ENCODE results near the gene MOGAT3.
"Not testable (repeated sequence)": the region's sequence is repeated elsewhere in the genome, so short reads cannot be mapped to it uniquely, and the experiment has no call there.

The MOGAT3 gene

DNA sequence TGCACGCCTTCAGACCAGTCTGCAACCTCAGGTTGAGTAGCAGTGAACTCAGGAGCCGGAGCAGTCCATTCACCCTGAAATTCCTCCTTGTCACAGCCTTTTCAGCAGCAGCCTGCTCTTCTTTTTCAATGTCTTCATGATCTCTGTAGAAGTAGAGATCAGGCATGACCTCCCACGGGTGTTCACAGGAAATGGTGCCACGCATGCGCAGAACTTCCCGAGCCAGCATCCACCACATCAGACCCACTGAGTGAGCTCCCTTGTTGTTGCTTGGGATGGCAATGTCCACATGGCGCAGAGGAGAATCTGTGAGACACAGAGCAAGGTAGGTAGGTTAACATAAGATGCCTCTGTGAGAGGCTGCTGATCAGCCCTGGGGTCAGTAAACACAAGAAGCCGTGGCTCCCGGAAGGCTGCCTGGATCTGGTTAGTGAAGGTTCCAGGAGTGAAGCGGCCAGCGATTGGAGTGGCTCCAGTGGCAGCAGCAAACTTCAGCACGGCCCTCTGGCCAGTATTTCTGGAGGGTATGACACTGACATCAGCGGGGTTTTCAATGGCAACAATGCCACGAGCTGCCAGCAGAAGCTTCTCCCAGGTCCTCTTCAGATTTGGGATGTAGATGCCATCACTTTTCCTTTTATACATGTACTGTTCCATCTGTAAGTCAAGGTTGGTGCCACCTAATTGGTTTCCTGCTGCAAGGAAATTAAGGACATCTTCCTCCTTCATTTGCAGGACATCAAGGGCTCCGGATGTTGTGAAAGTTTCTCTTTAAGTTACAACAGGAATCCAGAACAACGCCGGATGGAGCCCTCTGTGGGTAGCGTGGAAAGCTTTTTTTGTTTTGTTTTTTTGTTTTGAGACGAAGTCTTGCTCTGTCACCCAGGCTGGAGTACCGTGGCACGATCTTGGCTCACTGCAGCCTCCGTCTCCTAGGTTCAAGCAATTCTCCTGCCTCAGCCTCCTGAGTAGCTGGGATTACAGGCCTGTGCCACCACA, 3.2 kb upstream of the MOGAT3 start:
- DNase-seq = not testable (repeated sequence)

DNA sequence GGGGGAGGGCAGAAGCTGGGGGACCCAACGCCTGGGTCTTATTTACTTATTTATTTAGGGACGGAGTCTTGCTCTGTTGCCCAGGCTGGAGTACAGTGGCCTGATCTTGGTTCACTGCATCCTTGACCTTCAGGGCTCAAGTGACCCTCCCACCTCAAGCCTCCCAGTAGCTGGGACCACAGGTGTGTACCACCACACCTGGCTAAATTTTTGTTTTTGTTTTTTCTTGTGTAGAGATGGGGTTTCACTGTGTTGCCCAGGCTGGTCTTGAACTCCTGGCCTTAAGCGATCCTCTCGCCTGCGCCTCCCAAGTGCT, 1.7 kb upstream of the MOGAT3 start:
- DNase-seq = no peak

DNA sequence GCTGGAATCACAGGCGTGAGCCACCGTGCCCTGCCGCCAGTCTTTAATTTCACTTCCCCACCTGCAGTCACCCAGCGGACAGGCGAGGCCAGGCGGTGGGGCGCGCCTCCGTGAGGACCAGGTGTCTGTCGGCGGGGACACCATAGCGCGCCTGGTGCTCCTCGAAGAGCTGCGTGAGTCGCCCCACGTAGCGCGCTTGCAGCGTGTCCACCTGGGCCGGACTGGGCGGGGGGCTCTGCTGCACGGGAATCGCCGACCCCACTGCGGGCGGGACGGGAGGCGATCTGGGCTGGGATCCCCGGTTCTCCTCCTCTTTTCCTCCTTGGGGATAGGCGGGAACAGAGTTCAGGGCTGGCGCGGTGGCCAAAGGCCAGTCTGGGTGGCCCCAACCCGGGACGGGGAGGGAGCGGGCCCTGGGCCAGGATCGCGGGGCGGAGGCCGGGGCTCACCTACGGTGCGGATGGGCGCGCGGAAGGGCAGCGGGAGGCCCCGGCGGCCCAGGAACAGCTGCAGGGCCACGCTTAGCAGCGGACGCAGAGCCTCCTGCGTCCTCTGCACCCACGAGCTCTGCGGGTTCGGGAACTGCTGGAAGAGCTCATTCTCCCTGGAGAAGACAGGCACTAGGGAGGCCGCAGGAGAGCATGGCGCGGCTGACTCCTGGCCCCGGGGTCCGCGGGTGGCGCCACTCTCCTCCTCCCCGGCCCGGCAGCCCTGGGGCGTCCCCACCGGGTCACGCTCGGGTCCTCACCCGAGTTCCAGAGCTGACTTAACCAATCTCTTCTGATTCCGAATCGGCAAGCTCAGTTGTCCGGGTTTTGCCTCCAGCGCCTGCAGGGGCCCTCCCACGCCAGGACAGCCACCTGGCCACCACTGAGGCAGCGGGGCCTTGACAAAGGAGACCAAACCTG, 1.1 kb upstream of the MOGAT3 start:
- DNase-seq = no peak

DNA sequence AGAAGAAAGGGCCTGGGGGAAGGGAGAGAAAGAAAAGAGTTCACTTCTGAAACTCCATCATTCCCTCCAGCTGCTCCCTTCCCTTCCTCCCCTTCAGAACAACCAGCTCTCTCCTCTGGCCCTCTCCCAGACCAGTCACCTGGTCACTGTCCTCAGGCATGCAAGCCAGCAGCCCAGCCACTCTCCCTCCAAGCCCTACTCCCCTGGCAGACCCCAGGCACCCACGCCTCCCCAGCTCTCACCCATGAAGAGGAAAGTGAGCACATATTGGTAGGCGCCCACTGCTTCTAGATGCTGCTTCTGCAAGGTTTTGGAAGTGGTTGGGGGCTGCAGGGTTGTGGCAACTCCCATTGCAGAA, 353 bp downstream of the MOGAT3 start:
- no peak for DNase-seq

DNA sequence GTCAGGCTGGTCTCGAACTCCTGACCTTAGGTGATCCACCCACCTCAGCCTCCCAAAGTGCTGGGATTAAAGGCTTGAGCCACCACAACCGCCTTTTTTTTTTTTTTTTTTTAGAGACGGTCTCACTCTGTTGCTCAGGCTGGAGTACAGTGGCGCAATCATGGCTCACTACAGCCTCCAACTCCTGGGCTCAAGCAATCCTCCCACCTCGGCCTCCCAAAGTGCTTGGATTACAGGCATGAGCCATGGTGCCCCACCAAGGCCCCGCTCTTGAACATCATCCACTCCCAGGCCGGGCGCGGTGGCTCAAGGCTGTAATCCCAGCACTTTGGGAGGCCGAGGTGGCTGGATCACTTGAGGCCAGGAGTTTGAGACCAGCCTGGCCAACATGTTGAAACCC, 1.3 kb downstream of the MOGAT3 start:
- DNase-seq = not testable (repeated sequence)

DNA sequence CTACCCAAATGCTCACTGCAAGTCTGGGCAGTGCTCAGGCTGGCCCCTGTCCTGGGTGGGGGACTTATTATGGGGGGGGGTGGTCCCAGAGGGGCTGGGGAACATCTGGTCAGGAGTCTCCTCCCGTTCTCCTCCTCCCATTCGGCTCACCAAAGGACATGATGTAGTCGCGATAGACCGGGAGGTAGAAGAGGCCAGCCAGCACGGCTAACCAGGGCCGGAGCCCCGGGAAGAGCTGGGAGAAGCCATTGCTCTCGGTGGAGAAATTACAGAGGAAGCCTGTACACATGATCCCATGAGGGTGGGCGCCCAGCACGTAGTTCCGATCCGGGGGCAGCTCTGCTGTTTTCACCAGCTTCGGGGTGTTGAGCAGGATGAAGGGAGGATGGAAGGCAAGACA, 2.4 kb downstream of the MOGAT3 start:
- no peak for DNase-seq

DNA sequence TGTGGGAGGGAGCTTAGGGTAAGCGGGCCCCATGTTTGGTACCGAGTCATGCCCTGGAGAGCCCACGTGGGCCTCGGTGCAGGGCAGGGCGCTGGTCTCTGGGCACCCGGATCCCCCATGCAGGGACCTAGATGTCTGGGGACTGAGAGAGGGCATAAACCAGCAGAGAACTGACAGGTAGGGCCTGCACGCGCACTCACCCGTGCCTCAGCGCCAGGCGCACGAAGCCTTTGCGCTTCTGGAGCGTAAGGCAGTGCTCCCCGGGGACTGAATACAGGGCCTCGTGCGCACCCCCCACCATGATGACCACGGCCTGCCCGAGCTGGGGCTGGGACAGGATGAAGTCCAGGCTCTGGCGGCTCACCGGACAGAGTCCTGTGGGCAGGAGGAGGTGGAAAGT, 2.8 kb downstream of the MOGAT3 start:
- no peak for DNase-seq

DNA sequence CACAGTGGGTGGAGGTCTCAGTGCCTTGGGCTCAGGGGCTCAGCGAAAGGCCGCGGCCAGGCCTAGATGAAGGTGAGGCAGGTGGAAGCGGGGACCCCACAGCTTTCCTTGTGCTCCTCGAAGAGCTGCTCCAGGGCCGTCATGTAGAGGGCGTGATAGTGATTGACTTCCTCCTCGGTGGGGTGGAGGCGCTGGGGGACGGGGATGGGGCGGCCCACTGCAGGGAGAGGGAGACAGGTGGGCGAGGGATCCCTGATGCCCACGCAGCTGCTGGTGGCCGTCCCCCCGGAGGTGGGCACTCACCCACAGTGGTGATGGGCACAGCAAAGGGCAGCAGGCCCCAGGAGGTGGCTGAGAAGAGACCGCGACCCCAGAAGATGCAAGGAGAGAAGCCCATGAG, 5.0 kb downstream of the MOGAT3 start:
- no peak for DNase-seq

DNA sequence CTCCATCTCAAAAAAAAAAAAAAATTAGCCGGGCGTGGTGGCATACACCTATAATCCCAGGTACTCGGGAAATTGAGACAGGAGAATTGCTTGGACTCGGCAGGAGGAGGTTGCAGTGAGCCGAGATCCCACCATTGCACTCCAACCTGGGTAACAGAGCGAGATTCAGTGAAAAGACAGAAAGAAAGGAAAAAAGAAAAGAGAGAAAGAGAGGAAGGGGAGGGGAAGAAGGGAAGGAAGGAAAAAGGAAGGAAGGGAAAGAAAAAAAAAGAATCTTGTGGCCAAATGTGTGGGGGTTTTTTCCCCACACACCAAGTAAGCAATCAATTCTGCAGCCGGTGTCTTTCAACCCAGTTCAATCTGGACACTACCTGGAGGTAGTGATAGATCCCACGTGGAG, 11.7 kb downstream of the MOGAT3 start:
- DNase-seq = no peak

DNA sequence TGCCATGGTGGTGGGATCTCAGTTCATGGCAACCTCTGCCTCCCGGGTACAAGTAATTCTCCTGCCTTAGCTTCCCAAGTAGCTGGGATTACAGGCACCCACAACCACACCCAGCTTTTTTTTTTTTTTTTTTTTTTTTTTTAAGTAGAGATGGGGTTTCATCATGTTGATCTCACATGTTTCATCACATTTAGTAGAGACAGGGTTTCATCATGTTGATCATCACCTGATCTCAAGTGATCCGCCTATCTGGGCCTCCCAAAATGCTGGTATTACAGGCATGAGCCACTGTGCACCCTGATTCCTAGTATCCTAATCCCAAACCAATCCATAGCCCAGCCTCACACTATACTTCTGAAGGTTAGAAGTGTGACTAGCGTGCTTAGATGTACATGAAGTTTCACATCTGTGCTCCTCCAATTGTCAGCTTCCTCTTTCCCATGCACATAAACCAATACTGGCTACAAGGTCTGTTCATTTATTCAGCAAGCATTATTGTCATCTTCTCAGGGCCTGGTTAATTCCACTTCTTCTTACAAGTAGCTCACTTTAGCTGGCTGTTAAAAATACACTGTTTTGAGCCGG, 13.9 kb downstream of the MOGAT3 start:
- DNase-seq = no peak

DNA sequence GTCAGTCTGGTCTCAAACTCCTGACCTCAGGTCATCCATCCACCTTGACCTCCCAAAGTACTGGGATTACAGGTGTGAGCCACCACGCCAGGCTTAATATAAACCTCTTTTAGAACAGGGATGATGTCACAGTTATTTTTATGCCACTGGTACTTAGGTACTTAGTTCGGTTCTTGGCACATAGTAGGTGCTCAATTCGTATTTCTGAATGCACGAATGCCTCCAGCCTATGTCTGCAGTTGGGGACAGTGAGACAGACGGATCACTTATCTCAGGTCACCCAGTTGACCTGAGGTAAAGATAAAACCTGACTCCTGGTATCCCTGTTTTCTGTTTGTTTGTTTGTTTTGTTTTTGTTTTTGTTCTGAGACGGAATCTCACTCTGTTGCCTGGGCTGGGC, 14.6 kb downstream of the MOGAT3 start:
- DNase-seq = no peak

DNA sequence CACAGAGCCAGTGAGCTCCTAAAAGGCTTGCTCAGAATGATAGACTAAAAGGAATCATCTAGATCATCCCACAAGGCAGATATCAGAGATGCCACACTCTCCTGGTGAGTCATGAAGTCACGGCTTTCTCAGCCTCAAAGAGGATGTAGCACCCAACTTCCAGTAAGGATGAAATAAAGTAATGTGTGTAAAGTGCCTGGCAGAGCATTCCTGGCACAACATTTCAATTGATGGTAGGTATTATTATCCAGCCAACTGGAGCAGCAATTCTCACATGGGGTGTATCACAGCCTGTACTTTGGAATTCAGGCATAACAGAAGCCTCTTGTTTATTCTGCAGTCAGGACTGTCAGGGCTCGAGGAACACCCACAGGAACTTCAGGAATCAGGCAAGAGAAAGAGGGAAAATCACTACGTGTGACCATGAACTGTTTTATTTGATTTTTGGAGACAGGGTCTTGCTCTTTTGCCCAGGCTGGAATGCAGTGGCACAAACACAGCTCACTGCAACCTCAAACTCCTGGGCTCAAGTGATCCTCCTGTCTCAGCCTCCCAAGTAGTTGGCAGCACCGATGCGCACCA, 15.5 kb downstream of the MOGAT3 start:
- DNase-seq = no peak

DNA sequence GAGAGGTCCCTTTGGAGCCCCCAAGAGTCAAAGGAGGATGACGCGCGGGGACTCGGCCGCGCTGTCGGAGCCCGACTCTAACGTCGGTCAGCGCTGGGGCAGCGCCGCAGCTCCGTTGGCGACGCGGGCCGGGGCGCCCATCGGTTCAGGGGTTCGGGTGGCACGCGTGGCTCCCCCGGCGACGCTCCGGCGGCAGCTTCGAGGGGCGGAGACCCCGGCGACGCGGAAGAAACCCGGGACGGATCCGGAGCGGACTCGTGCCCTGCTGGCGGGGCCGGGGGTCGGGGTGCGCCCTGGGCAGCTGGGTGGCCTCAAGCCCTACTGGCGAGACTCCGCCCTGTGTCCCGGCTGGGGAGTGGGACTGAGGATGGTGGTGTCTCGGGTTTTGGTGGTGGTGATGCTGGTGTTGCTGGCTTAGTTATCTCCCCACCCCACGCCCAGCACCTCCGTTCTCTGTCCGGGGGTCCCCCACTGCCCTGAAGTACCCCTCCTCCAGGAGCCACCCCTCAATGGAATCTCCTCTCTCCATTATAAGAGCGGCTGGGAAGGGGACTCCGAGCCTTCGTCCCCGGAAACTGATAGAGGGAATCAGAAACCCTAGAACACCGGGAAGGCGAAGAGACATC, 20.6 kb downstream of the MOGAT3 start, which contains the start of gene NAT16:
Gene NAT16 (minus strand): TSS at position 164 of the 626 bp plus-strand sequence. CDS start 5,486 bp downstream, outside the sequence.
- DNase-seq = no peak

DNA sequence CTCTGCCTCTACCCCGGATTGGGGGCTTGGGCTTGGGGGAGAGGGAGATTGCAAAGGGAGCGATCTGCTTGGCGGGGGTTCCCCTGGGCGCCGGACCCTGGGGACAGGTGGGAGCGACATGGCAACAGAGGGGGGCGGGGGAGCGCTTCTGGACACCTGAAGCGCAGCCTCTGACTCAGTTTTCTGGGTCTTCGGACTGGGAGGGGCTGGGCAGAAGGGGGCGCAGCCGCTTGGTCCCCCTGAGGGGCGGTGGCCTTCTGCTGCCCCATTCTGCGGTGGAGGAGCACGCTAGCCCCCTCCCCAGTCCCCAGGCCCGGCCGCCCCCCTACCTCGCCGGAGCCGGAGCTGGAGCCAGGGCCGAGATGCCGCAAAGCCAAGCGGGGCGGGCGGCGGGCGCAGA, 21.1 kb downstream of the MOGAT3 start:
- no peak for DNase-seq

DNA sequence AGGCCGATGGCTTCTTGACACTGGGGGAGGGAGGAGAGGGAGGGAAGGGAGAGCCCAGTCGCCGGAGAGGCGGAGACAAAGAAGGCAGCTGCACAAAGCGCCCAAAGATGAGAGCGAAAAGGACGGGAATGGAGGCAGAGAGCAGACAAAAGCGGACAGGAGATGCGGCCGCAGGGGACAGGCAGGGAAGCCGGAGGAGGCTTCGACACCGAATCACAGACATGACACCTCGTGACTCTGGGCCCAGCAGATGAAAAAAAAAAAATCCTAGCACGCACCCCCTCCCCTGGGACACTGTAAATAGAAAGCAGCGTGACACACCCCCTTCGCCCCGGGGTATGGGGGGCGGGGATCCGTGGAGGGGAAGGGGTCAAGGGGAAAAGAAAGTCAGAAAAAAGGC, 21.7 kb downstream of the MOGAT3 start:
- no peak for DNase-seq

DNA sequence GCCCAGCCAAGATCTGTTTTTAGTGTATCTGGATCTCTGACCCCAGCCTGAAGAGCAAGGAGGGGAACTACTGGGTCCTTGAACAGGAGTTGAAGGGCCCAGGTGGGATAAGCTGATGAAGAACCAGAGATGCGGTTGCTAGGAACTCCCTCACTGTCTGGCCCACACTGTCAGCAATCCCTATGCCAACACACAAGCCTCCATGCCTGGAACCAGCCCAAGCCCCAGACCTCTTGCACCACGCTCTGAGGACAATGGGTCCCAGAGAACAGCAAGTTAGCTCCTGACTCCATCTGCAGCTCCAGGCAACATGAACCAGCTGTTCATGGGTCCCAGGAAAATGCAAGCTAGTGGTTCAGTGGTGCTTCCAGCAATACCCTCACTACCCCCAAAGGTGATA, 23.2 kb downstream of the MOGAT3 start:
- DNase-seq = no peak

DNA sequence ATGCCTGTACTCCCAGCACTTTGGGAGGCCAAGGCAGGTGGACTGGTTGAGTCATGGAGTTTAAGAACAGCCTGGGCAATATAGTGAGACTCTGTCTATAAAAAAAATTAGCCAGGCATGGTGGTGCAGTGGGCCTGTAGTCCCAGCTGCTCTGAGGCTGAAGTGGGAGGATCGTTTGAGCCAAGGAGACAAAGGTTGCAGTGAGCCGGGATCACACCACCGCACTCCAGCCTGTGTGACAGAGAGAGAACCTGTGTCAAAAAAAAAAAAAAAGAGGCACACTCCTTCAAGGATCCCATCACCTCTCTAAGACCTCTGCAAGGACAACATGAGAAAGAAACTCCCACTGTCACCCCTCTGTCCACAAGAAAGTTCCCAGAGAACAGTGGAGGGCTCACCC, 25.2 kb downstream of the MOGAT3 start:
- no peak for DNase-seq

DNA sequence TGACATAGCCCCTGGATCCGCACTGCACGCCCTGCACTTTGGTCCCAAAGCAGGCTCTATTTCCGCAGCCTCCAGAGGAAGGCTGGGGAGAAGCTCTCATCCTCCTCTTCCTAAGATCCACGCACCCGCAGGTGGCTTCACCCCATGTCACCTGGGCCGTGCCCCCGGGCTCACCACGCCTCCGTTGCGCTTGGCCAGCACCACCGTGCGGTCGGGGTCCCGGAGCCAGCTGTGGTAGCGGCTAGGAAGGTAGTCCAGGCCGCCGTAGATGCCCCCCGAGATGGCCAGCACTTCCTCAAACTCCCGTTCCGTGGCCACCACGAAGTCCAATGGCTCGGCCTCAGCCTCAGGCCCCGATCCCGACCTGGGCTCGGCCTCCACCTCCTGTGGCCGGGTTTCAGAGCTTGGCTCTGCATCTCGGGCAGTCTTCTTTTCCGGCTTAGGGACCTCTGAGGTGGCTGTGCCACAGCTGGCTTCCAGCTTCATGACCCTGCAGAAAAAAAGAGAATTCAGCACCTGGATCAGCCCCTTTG, 26.4 kb downstream of the MOGAT3 start:
- no peak for DNase-seq

DNA sequence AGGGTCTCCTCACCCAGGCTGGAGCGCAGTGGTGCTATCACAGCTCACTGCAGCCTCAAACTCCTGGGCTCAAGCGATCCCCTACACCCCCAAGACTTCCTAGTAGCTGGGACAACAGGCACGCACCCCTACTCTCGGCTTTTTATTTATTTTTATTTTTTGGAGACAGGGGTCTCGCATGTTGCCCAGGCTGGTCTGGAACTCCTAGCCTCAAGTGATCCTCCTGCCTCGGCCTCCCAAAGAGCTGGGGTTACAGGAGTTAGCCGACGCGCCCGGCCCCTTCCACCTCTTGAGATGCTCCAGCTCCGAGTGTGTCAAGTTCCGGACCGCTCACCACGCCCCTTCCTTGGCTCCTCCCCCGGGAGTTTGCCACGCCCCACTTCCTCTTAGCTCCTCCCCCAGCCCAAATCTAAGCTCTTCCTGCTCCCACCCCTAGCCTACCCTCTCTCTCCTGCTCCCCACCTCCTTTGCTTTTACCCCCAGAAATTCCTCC, 27.0 kb downstream of the MOGAT3 start:
- no peak for DNase-seq

DNA sequence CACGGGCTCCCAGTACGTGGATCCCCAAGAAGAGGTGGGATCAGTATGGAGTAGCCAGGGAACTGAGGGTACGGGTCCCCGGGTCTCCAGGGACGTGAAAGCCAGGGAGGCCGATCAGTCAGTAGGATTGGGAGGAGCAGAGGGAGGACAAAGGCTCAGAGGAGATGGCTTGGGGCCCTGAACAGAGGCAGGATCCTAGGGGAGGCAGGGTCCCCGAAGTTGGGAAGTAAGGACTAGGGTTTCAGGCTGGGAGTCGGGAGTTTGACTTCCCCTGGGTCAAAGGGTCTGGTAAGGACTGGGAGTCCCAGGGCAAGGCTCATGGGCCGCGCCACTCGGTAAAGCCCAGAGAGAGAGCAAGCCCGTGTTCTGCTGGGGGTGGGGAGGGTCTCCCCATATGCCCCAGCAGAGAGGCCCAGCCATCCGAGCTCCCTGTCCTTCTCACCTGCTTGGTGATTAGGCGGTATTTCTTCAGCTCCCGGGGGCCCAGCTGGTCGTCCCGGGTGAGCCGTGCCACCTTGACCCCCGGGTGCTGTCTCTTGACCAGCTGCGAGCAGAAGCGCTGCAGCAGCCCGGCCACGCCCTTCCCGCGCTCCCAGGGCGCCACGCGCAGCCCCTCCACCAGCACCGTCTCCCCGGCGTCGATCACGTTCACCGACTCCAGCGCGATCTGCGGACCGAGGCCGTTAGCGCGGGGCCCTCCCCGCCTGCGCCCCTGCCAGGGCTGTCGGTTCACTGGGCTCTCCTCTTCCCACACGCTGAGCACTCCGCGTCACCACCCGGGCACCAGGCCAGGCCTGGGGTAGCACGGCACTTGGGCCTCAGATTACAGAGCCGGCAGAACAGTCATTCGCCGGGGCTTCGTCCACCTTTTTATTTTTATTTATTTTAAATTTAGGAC, 27.7 kb downstream of the MOGAT3 start:
- DNase-seq = peak; percentile 80

All from femur (tissue), 1 donor.